EL (cell line): ENCODE measurements around the gene POU6F2.
"Not testable (repeated sequence)": the region's sequence is repeated elsewhere in the genome, so short reads cannot be mapped to it uniquely, and the experiment has no call there.

Experiments used
- DNase-seq: peaks from one replicate; pipeline ENCODE4 v3.0.0-alpha.2; 2016

POU6F2 gene

GRCh38 chr7:39132306-39132705 is 154.6 kb downstream of the POU6F2 start:
- DNase-seq, result no peak

GRCh38 chr7:39133088-39133487 is 155.4 kb downstream of the POU6F2 start:
- DNase-seq, result no peak

- no peak for DNase-seq
These were observed 159.8 kb downstream of the POU6F2 start for GRCh38 chr7:39137480-39137879.

GRCh38 chr7:39142750-39143149 is 165.0 kb downstream of the POU6F2 start:
- no peak for DNase-seq

- no peak for DNase-seq
These were observed 166.7 kb downstream of the POU6F2 start for GRCh38 chr7:39144420-39144819.

GRCh38 chr7:39145283-39145682 is 167.6 kb downstream of the POU6F2 start:
- no peak for DNase-seq

- DNase-seq, result no peak
These were observed 168.2 kb downstream of the POU6F2 start for GRCh38 chr7:39145935-39146334.

GRCh38 chr7:39152701-39153100 is 175.0 kb downstream of the POU6F2 start:
- no peak for DNase-seq

GRCh38 chr7:39153113-39153512 is 175.4 kb downstream of the POU6F2 start:
- DNase-seq, result no peak

GRCh38 chr7:39153647-39154046 is 175.9 kb downstream of the POU6F2 start:
- no peak for DNase-seq

- DNase-seq, result no peak
These were observed 177.1 kb downstream of the POU6F2 start for GRCh38 chr7:39154815-39155214.

- no peak for DNase-seq
These were observed 180.7 kb downstream of the POU6F2 start for GRCh38 chr7:39158367-39158766.

- no peak for DNase-seq
These were observed 184.2 kb downstream of the POU6F2 start for GRCh38 chr7:39161903-39162302.

GRCh38 chr7:39164887-39165286 is 187.2 kb downstream of the POU6F2 start:
- no peak for DNase-seq

- DNase-seq, result no peak
These were observed 190.8 kb downstream of the POU6F2 start for GRCh38 chr7:39168403-39169098.

GRCh38 chr7:39172137-39172536 is 194.4 kb downstream of the POU6F2 start:
- DNase-seq, result no peak

GRCh38 chr7:39181398-39181797 is 203.7 kb downstream of the POU6F2 start:
- no peak for DNase-seq

GRCh38 chr7:39183796-39184195 is 206.1 kb downstream of the POU6F2 start:
- DNase-seq, result no peak

- DNase-seq, result no peak
These were observed 206.7 kb downstream of the POU6F2 start for GRCh38 chr7:39184391-39184790.

- DNase-seq, result no peak
These were observed 208.4 kb downstream of the POU6F2 start for GRCh38 chr7:39186131-39186530.

GRCh38 chr7:39186671-39187070 is 209.0 kb downstream of the POU6F2 start:
- DNase-seq, result no peak

GRCh38 chr7:39187130-39187529 is 209.4 kb downstream of the POU6F2 start:
- DNase-seq, result no peak

GRCh38 chr7:39192476-39192875 is 214.8 kb downstream of the POU6F2 start:
- DNase-seq, result no peak

- not testable (repeated sequence) for DNase-seq
These were observed 216.7 kb downstream of the POU6F2 start for GRCh38 chr7:39194388-39194787.

- DNase-seq, result no peak
These were observed 218.3 kb downstream of the POU6F2 start for GRCh38 chr7:39195967-39196366.
